ENCODE results near the gene PARVG.

Gene PARVG

GRCh38 chr22:44181033-44181911 lies 547 bp downstream of the PARVG start:
- no peak for DNase-seq

- no peak for DNase-seq
Observed at GRCh38 chr22:44181912-44182587, 1.3 kb downstream of the PARVG start.

- DNase-seq, result no peak
Observed at GRCh38 chr22:44182588-44183286, 2.0 kb downstream of the PARVG start.

GRCh38 chr22:44183287-44183588 lies 2.5 kb downstream of the PARVG start:
- DNase-seq, result no peak

- no peak for DNase-seq
Observed at GRCh38 chr22:44184006-44184405, 3.3 kb downstream of the PARVG start.

- DNase-seq, result no peak
Observed at GRCh38 chr22:44185237-44186120, 4.8 kb downstream of the PARVG start.

GRCh38 chr22:44186121-44186510 lies 5.4 kb downstream of the PARVG start:
- DNase-seq, result no peak

GRCh38 chr22:44186737-44187136 lies 6.0 kb downstream of the PARVG start:
- no peak for DNase-seq

- DNase-seq, result no peak
Observed at GRCh38 chr22:44187652-44188230, 7.0 kb downstream of the PARVG start.

GRCh38 chr22:44188316-44188715 lies 7.6 kb downstream of the PARVG start:
- no peak for DNase-seq

GRCh38 chr22:44188986-44189630 lies 8.4 kb downstream of the PARVG start:
- no peak for DNase-seq

- no peak for DNase-seq
Observed at GRCh38 chr22:44190381-44190976, 9.8 kb downstream of the PARVG start.

- no peak for DNase-seq
Observed at GRCh38 chr22:44191036-44191454, 10.3 kb downstream of the PARVG start.

GRCh38 chr22:44192098-44192815 lies 11.5 kb downstream of the PARVG start:
- DNase-seq, result no peak

- DNase-seq, result no peak
Observed at GRCh38 chr22:44192816-44193534, 12.2 kb downstream of the PARVG start.

- DNase-seq, result no peak
Observed at GRCh38 chr22:44193535-44193891, 12.8 kb downstream of the PARVG start.

- DNase-seq, result no peak
Observed at GRCh38 chr22:44194569-44194968, 13.8 kb downstream of the PARVG start.

GRCh38 chr22:44195189-44195871 lies 14.6 kb downstream of the PARVG start:
- no peak for DNase-seq

- no peak for DNase-seq
Observed at GRCh38 chr22:44196241-44196640, 15.5 kb downstream of the PARVG start.

- no peak for DNase-seq
Observed at GRCh38 chr22:44196731-44197131, 16.0 kb downstream of the PARVG start.

All from DMS79 (cell line).